Hematopoietic multipotent progenitor cell treated with erythropoietin and hydrocortisone succinate and interleukin-3 and kit ligand, for 8 days (in vitro differentiated cells): ENCODE data around the gene FHL1.
"Not testable (repeated sequence)": the region's sequence is repeated elsewhere in the genome, so short reads cannot be mapped to it uniquely, and the experiment has no call there.

Source experiments
- DNase-seq: peaks from one replicate; pipeline ENCODE4 v3.0.0-alpha.2; 2015

The FHL1 gene

GRCh38 chrX:136147315-136147901 is at the start of gene FHL1:
Gene FHL1 (plus strand): TSS chrX:136147533.
- DNase-seq = no peak

DNA sequence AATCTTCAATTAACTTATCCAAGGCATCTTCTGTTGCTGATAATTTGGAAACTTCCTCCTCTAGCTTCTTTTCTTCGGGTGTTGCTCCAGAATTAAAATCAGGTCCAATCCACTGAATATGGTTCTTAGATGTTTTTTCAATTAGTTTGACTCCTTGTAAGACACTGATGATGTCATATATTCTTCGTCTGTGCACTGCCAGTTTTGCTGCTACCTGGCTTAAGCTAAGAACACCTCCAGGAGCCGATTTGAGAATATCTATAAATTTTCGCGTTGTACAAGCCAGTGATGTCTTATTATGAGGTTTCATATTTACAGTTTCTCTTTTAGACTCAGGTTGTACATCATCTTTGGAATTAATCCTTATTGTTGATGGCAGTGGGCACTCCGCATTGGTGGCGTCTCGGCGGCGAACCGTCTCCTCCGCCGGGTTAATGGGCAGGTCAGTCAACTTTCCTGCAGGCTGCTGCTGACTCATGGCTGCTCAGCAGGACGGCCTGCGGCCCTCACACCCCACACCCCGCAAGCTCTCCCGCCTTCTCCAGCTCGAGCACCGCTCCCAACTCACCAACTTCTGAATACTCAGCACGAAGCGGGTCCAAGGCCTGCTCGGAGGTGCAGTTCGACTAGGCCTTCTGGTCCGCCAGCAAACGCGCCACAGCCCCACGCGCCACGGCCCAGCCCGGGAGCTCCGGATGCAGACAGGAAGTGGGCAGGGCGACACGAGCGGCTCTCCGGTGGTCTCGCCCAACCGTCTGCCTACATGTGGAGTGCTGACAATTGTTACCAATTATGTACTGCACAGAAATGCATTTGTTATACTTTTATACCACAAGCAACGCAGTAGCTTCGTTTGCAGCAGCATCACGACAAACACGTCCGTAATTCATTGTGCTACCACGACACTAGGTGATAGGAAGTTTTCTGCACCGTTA is 49.2 kb upstream of the FHL1 start:
- no peak for DNase-seq

GRCh38 chrX:136104936-136105335 is 42.4 kb upstream of the FHL1 start:
- DNase-seq = no peak

- no peak for DNase-seq
Observed at GRCh38 chrX:136106920-136107528, 40.3 kb upstream of the FHL1 start.

DNA sequence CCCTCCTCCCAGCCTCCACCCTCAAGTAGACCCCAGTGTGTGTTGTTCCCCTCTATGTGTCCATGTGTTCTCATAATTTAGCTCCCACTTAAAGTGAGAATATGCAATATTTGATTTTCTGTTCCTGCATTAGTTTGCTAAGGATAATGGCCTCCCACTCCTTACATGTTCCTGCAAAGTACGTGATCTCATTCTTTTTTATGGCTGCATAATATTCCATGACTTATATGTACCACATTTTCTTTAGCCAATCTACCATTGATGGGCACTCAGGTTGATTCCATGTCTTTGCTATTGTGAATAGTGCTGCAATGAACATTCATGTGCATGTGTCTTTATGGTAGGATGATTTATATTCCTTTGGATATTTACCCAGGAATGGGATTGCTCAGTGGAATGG is 38.4 kb upstream of the FHL1 start:
- DNase-seq = not testable (repeated sequence)

GRCh38 chrX:136112286-136112685 is 35.0 kb upstream of the FHL1 start:
- DNase-seq = no peak

DNA sequence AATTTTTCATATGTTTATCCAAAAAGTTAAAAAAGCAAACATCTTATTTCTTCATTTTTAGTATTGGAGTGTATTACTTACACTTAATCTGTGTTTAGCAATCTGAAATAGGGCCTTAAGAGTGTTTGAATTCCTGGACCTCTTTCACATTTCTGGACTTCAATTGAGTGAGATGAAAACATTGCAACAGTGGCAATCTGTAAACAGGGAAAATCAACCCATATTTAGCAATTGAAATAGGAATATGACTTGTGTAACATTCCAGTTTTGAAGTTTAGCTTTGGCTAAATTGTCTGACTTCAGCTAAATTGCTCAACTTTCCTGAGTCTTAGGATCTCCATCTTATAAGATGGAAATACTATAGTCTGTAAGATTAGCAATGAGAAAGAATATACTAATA is 34.6 kb upstream of the FHL1 start:
- no peak for DNase-seq

DNA sequence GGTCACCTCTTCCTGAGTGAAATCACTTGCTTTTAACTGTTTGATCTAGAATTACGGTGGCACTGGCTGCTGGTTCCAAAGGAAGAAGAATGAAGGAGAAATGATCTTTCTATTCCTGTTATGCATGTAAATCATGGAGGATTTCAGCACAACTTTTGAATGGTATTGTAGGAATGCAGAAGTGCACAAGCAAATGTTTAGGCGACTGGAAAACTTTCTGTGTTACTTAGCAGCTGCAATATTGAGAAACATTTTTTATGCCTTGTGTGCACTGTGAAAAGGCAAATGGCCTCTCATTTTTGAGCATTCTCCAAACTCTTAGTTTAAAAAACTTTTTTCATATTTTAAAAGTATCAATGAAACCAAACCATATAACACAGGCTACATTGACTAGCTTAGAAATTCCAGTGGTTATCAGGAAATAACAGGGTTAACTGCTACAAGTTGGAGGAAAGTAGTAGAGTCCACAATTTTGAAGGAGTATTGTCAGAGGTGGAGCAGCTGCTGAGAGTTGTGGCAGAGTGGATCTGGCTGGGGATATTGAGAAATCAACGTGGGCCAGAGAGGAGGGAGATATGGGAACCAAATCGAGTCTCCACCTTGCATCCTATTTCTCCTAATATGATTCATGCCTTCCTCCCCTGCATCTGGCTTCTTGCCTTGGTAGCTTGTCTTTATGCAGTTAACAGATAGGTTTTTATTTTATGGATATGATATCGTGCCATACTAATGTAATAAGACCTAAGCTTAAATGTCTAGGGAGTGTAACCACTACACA is 32.0 kb upstream of the FHL1 start:
- no peak for DNase-seq

DNA sequence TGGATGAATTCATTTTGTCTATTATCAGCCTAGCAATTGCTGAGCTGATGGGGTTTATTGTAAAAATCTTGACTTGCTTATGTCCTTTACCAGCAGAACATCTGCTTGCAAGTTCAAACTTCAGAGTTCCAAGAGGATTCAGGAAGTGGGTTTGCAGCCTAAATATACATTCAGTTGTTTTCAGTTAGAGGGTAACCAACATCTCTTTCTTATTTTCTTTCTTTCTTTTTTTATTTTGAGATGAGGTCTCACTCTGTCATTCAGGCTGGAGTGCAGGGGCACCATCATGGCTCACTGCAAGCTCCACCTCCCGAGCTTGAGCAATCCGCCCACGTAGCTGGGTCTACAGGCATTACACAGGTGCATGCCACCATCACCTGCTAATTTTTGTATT is 31.4 kb upstream of the FHL1 start:
- DNase-seq = no peak

- DNase-seq = no peak
Observed at GRCh38 chrX:136121788-136122187, 25.5 kb upstream of the FHL1 start.

DNA sequence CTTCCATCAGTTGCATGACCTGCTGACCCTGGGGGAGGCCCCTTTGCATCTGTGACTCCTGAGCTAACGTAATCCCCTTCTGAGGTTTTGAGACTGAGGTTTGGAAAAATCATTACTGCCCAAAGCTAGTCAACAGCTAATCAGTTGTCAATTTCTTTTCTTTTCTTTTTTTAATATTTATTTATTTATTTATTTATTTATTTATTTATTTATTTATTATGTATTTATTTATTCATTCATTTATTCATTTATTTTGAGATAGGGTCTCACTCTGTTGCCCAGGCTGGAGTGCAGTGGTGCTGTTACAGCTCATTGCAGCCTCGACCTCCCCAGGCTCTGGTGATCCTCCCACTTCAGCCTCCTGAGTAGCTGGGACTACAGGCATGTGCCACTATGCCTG is 25.1 kb upstream of the FHL1 start:
- no peak for DNase-seq

DNA sequence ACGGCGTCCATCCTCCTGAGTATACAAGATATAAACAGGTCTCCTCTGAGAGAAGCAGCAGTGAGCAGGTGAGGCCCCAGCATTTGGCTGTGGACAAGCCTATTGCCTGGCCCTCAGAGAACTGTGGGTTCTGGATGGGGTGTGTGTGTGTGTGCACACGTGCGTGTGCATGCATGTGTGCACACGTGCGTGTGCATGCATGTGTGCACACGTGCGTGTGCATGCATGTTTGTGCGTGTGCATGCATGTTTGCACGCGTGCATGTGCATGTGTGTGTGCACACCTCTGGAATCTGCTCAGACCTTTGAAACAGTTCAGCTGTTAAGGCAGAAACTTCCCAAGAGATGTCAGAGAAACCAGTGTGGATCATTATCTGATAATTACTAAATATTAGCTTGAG is 22.2 kb upstream of the FHL1 start:
- DNase-seq = no peak

GRCh38 chrX:136126371-136126770 is 21.0 kb upstream of the FHL1 start:
- DNase-seq = no peak

- no peak for DNase-seq
Observed at GRCh38 chrX:136126872-136127406, 20.4 kb upstream of the FHL1 start.

DNA sequence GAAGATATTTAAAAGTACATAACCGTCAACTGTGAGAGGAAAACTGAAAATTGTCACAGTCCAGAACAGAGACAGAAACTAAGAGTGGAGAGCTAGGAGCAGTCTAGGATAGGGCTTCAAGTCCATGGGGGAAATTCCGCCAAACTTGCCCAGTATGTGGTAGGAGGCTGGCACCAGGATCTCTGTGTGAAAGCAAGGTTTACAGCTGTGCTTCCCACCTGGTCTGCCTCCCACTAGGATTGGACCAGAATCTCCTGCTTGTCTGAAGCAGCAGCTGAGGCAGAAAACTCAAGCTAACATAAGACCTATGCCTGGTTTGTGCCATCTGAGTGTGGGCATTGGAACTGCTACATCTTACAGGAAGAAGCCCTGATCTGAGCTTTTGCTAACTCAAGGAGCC is 18.6 kb upstream of the FHL1 start:
- no peak for DNase-seq

DNA sequence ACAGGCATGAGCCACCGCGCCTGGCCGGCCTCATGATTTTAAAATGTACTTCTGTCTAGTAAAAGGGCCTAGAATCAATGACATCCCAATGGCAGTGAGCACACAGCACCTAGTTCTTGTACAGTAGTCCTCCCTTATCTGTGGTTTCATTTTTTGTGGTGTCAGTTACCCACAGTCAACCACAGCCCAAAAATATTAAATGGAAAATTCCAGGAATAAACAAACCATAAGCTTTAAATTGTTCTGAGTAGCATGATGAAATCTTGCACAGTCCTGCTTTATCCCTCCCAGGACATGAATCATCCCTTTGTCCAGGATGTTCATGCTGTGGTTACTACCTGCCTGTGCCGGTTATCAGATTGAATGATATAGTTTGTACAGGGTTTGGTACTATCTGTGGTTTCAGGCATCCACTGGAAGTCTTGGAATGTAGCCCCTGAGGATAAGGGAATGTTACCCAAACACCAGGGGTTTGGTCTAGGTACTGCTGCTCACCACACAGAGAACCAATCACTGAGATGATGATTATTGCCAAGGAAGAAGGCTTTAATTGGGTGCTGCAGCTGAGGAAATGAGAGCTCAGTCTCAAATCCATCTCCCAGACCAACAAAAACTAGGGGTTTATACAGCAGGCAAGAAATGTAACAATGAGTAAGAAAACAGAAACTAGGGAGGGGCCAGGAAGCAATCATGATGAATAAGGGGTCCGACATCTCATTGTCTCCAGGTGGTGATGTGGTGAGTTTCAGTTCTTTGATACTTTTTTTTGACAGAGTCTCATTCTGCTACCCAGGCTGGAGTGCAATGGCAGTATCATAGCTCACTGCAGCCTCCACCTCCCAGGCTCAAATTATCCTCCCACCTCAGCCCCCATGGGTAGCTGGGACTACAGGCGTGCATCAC is 16.2 kb upstream of the FHL1 start:
- DNase-seq = peak; percentile 42

- no peak for DNase-seq
Observed at GRCh38 chrX:136138939-136139338, 8.4 kb upstream of the FHL1 start.

- DNase-seq = no peak
Observed at GRCh38 chrX:136141569-136141968, 5.8 kb upstream of the FHL1 start.

DNA sequence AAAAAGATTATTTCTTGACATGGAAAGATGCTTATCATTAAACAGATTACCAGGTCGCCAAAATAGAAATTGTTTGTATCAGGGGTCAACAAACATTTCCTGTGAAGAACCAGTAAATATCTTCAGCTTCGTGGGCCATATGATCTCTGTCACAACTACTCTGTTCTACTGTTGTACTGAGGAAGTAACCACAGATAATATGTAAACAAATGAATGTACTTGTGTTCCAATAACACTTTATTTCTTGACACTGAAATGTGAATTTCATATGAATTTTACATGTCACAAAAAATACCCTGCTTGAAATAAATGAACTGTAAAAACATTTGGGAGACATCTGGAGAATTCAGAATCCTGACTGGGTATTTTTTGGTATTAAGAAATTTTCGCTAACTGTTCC is 4.7 kb upstream of the FHL1 start:
- DNase-seq = no peak

GRCh38 chrX:136143711-136144110 is 3.6 kb upstream of the FHL1 start:
- no peak for DNase-seq

DNA sequence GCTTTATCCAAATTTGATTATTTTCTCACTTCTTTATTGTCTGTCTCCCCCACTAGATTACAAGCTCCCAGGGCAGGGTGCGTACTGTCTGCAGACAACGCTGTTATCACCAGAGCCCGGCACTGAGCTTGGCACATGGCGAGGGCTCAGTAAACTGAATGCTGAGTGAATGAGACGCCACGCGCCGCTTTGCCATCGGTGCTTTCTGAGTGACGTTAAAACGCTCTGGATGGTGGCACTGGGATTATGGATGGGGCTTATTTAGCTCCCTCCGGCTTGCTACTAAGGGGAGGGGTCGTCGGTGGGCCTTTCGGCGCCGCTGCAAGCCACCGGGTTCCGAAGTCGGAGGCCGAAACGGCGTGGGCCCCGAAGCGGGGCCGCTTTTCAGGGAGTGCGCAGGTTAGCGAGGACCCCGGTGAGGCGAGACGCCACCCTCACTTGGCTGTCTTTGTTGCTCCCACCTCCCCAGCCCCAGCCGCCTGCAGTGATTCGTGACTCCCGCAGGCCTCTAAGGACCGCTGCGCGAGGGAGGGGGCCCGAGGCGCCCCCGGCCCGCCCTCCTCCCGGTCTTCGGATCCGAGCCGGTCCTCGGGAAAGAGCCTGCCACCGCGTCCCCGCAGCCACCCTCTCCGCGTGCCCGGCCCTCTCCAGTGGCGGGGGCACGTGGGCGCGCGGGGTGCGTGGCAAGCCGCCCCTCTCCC is 569 bp upstream of the FHL1 start:
- DNase-seq = peak; percentile 27
